IMR-90 (cell line): ENCODE results near the gene ANGPTL7. TPM values are rescaled to one million over a fixed set of nuclear protein-coding genes. Genes with fewer than 3 reads are reported as not detected.

Experiments
- ATAC-seq: fragments of 200-7000 bp; cut with Tn5 transposase; 2 replicates; pipeline ENCODE4 v1.9.1; 2020; ENCODE audit warnings: low read depth, mild to moderate bottlenecking, moderate library complexity
- BruUV-seq: library from RNA; stranded (reverse); fragments of 400-500 nt; replicated peaks from 2 replicates; lab custom pipeline; 2021; lab: Mats Ljungman, UMichigan
- CTCF ChIA-PET: fragments of 300-600 bp; formaldehyde crosslinking; extraction: SDS; loops from one replicate; lab custom pipeline; 2021; ENCODE audit warnings: antibody characterized with exemption; lab: Yijun Ruan, JAX
- POLR2A ChIA-PET: fragments of 300-600 bp; sonication (Branson Sonifier 250); formaldehyde crosslinking; loops from one replicate; lab custom pipeline; 2022; ENCODE audit warnings: antibody characterized with exemption; ENCODE audit not compliant: unreplicated experiment; lab: Charles Lee
- DNase-seq: peaks from one replicate; pipeline ENCODE4 v3.0.0; 2013
- H2AFZ ChIP-seq: replicated peaks from 2 replicates; pipeline ENCODE3; 2013; ENCODE audit warnings: low read length, mild to moderate bottlenecking; ENCODE audit not compliant: poor library complexity
- H2AK5ac ChIP-seq: 2 replicates; pipeline ENCODE4 v1.6.1; 2013; ENCODE audit warnings: low read depth, low read length, inconsistent platforms
- H2AK9ac ChIP-seq: replicated peaks from 2 replicates; pipeline ENCODE3; 2013; ENCODE audit warnings: mild to moderate bottlenecking, low read depth, low read length, moderate library complexity; ENCODE audit not compliant: poor library complexity
- H2BK120ac ChIP-seq: 2 replicates; pipeline ENCODE4 v1.6.1; 2013; ENCODE audit warnings: low read depth, low read length, inconsistent platforms
- H2BK15ac ChIP-seq: 3 replicates; pipeline ENCODE4 v1.6.1; 2013; ENCODE audit warnings: low read depth, low read length, inconsistent platforms
- H2BK20ac ChIP-seq: 2 replicates; pipeline ENCODE4 v1.6.1; 2013; ENCODE audit warnings: low read depth, mild to moderate bottlenecking, inconsistent platforms, low read length, moderate library complexity
- H2BK5ac ChIP-seq: 2 replicates; pipeline ENCODE4 v1.6.1; 2013; ENCODE audit warnings: mild to moderate bottlenecking, low read depth, low read length, inconsistent platforms; ENCODE audit not compliant: poor library complexity, severe bottlenecking
- H3K14ac ChIP-seq: replicated peaks from 2 replicates; pipeline ENCODE4 v1.6.1; 2013; ENCODE audit warnings: low read depth, low read length, inconsistent platforms
- H3K18ac ChIP-seq: 2 replicates; pipeline ENCODE4 v1.6.1; 2013; ENCODE audit warnings: low read depth, low read length, control low read depth
- H3K23ac ChIP-seq: 2 replicates; pipeline ENCODE4 v1.6.1; 2013; ENCODE audit warnings: low read depth, low read length, inconsistent platforms
- H3K27ac ChIP-seq: 2 replicates; pipeline ENCODE4 v1.5.1; 2013; ENCODE audit warnings: mild to moderate bottlenecking, control low read depth, low read length; ENCODE audit not compliant: insufficient read depth
- H3K27me3 ChIP-seq: 2 replicates; pipeline ENCODE4 v1.6.1; 2013; ENCODE audit warnings: low read length; ENCODE audit not compliant: control insufficient read depth, insufficient read depth
- H3K36me3 ChIP-seq: 2 replicates; pipeline ENCODE4 v1.6.1; 2013; ENCODE audit warnings: low read length, mixed read lengths; ENCODE audit not compliant: control insufficient read depth, insufficient read depth
- H3K4ac ChIP-seq: 2 replicates; pipeline ENCODE4 v1.6.1; 2013; ENCODE audit warnings: low read depth, low read length, inconsistent platforms
- H3K4me1 ChIP-seq: 2 replicates; pipeline ENCODE4 v1.6.1; 2013; ENCODE audit warnings: low read length, mixed read lengths; ENCODE audit not compliant: control insufficient read depth, insufficient read depth
- H3K4me2 ChIP-seq: 2 replicates; pipeline ENCODE4 v1.6.1; 2013; ENCODE audit warnings: low read depth, mild to moderate bottlenecking, control low read depth, low read length, moderate library complexity
- H3K4me3 ChIP-seq: 2 replicates; pipeline ENCODE4 v1.5.1; 2013; ENCODE audit warnings: low read depth, mild to moderate bottlenecking, control low read depth, low read length, moderate library complexity; ENCODE audit not compliant: insufficient read depth
- H3K56ac ChIP-seq: 2 replicates; pipeline ENCODE4 v1.6.1; 2013; ENCODE audit warnings: low read length, inconsistent platforms; ENCODE audit not compliant: insufficient read depth; ENCODE audit errors: extremely low read depth
- H3K79me1 ChIP-seq, 2 experiments: 2 replicates each; pipeline ENCODE4 v1.6.1; 2013; ENCODE audit warnings: low read length in 2 of 2, inconsistent platforms in 1 of 2, low read depth in 1 of 2
- H3K9ac ChIP-seq: 2 replicates; pipeline ENCODE4 v1.6.1; 2013; ENCODE audit warnings: low read depth, low read length, control low read depth
- H3K9me1 ChIP-seq: 2 replicates; pipeline ENCODE4 v1.6.1; 2013; ENCODE audit warnings: low read length, inconsistent platforms; ENCODE audit not compliant: insufficient read depth
- H3K9me3 ChIP-seq: 2 replicates; pipeline ENCODE4 v1.6.1; 2013; ENCODE audit warnings: low read length; ENCODE audit not compliant: control insufficient read depth, insufficient read depth
- H4K20me1 ChIP-seq: 2 replicates; pipeline ENCODE4 v1.6.1; 2013; ENCODE audit warnings: low read length, inconsistent platforms; ENCODE audit not compliant: insufficient read depth
- H4K5ac ChIP-seq: 2 replicates; pipeline ENCODE4 v1.6.1; 2013; ENCODE audit warnings: mild to moderate bottlenecking, low read depth, low read length, control low read depth
- H4K8ac ChIP-seq, 2 experiments: 2 replicates each; pipeline ENCODE4 v1.6.1; 2013; ENCODE audit warnings: low read depth in 2 of 2, low read length in 2 of 2, control low read depth in 1 of 2, inconsistent platforms in 1 of 2
- H4K91ac ChIP-seq: 2 replicates; pipeline ENCODE4 v1.6.1; 2013; ENCODE audit warnings: low read depth, low read length, inconsistent platforms; ENCODE audit not compliant: insufficient read depth
- BHLHE40 ChIP-seq: fragments of 150-350 bp; IDR thresholded peaks from 2 replicates; pipeline ENCODE4 v1.6.1; 2016; ENCODE audit warnings: mild to moderate bottlenecking, low read depth, low read length
- CEBPB ChIP-seq: IDR thresholded peaks from 2 replicates; pipeline ENCODE4 v1.6.1; 2012; ENCODE audit warnings: low read depth, low read length, improper control_type of control experiment
- CHD1 ChIP-seq: IDR thresholded peaks from 2 replicates; pipeline ENCODE4 v1.6.1; 2012; ENCODE audit warnings: low read depth, low read length, improper control_type of control experiment
- FOS ChIP-seq: fragments of 150-350 bp; IDR thresholded peaks from 2 replicates; pipeline ENCODE4 v1.6.1; 2016; ENCODE audit warnings: low read depth, low read length
- MAFK ChIP-seq: IDR thresholded peaks from 2 replicates; pipeline ENCODE4 v1.6.1; 2012; ENCODE audit warnings: low read depth, low read length, improper control_type of control experiment
- MAZ ChIP-seq: IDR thresholded peaks from 2 replicates; pipeline ENCODE4 v1.6.1; 2012; ENCODE audit warnings: low read depth, mild to moderate bottlenecking, low read length, improper control_type of control experiment, moderate library complexity, borderline replicate concordance
- MXI1 ChIP-seq: IDR thresholded peaks from 2 replicates; pipeline ENCODE4 v1.6.1; 2012; ENCODE audit warnings: low read depth, mild to moderate bottlenecking, low read length, moderate library complexity, borderline replicate concordance
- NFE2L2 ChIP-seq: fragments of 150-350 bp; IDR thresholded peaks from 2 replicates; pipeline ENCODE4 v1.6.1; 2016; ENCODE audit warnings: low read depth, mild to moderate bottlenecking, low read length
- POLR2A ChIP-seq: IDR thresholded peaks from 2 replicates; pipeline ENCODE4 v1.6.1; 2012; ENCODE audit warnings: mild to moderate bottlenecking, low read depth, low read length
- RAD21 ChIP-seq: IDR thresholded peaks from 2 replicates; pipeline ENCODE4 v1.6.1; 2012; ENCODE audit warnings: low read length, improper control_type of control experiment
- RCOR1 ChIP-seq: IDR thresholded peaks from 2 replicates; pipeline ENCODE4 v1.6.1; 2012; ENCODE audit warnings: mild to moderate bottlenecking, low read length, improper control_type of control experiment; ENCODE audit not compliant: insufficient replicate concordance
- RFX5 ChIP-seq: IDR thresholded peaks from 2 replicates; pipeline ENCODE4 v1.8.0; 2012; ENCODE audit warnings: low read depth, mild to moderate bottlenecking, low read length, moderate library complexity
- SMC3 ChIP-seq: fragments of 150-350 bp; IDR thresholded peaks from 2 replicates; pipeline ENCODE4 v1.6.1; 2016; ENCODE audit warnings: low read depth, mild to moderate bottlenecking, antibody characterized with exemption, low read length, moderate library complexity
- WGBS, 2 experiments: methylation state at CpG; one replicate each; pipeline versions ENCODE4 v1.1.5 to v1.1.7; 2013; ENCODE audit warnings: missing lambda C conversion rate in 2 of 2; ENCODE audit not compliant: insufficient read length in 1 of 2; ENCODE audit errors: extremely low coverage in 2 of 2; 5-methylcytosine and 5-hydroxymethylcytosine counted together
- dilution Hi-C: fragments of 300-500 bp; cut with HindIII; formaldehyde crosslinking; loops from one replicate; pipeline ENCODE4 v1.14.3; 2018; ENCODE audit warnings: low sequenced_read_pairs; ENCODE audit not compliant: unreplicated experiment
- in situ Hi-C: fragments of 300-500 bp; cut with MboI; formaldehyde crosslinking; loops from 3 replicates; pipeline ENCODE4 v1.14.3; 2019; ENCODE audit warnings: low sequenced_read_pairs, inconsistent platforms, mixed read lengths
- intact Hi-C: fragments of 100-400 bp; cut with micrococcal nuclease; formaldehyde crosslinking; loops from 2 replicates; pipeline ENCODE4 v1.10.0; 2022
- polyA plus RNA-seq, 3 experiments: library from polyadenylated mRNA; depleted of rRNA; stranded (reverse); fragments of >200 nt; gene quantifications; 2 replicates each; pipeline ENCODE4 v1.2.3, GENCODE V29; 2012; ENCODE audit warnings: low replicate concordance in 1 of 3
- total RNA-seq: library from RNA; depleted of rRNA; stranded (reverse); fragments of >200 nt; gene quantifications from 2 replicates; pipeline ENCODE4 v1.2.3, GENCODE V29; 2012
- TF ChIP-seq, protein P1 (sequence below): conservative IDR thresholded peaks from 2 replicates; pipeline ENCODE4 v1.5.1; 2012; ENCODE audit warnings: mild to moderate bottlenecking, low read depth, low read length, improper control_type of control experiment
- TF ChIP-seq, protein P2 (sequence below): fragments of 150-350 bp; IDR thresholded peaks from 2 replicates; pipeline ENCODE4 v1.6.1; 2016; ENCODE audit warnings: low read depth, mild to moderate bottlenecking, low read length, moderate library complexity, borderline replicate concordance

ANGPTL7 gene
- total and polyA plus RNA-seq, 2 of the 4 experiments (the other 2 are of a cell fraction), result under 0.01 TPM; not detected in 1

DNA sequence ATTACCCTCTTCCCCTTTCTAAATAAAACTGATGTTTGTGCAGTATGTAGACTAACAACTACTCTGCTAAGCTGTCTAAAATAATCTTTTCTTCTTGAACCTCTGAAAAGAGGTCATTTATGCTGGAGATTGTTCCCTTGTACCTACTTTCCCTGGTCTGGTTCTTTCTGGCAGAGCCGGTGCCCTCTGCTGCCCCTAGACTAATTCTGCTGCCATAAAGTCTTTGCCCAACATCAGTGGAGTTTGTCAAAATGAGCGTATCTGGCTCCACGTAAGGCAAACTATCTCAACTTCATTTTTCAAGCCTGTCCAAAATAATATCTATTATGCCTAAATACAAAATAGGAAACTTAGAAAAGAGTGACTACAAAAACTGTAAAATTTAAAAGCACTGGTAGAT, 30.9 kb upstream of the ANGPTL7 start:
- in situ Hi-C loops (no loop called here), dilution Hi-C loops (no loop called here), intact Hi-C loops (no loop called here)
- BruUV-seq, result no TSS peak
- peak overlapping the region; percentile 50; the same call in 1 of the 2 replicates for H2BK120ac ChIP-seq
- peak overlapping the region; percentile 60; the same call in 1 of the 2 replicates for H3K14ac ChIP-seq
- H4K8ac ChIP-seq, result peak overlapping the region in 1 of 2 experiments; percentile 44; a peak in 1 of 4 replicates
- H4K20me1 ChIP-seq, result peaks cover 4% of the 10 kb centered on the region; the same call in 1 of the 2 replicates
- 0 out of 2 replicates have a peak overlapping the region, but pooled peaks have one; percentile 23 for H2AK5ac ChIP-seq
- peaks cover 13% of the 10 kb centered on the region for H3K4me1 ChIP-seq
- peak overlapping the region; percentile 41; the same call in 1 of the 2 replicates for H3K4me2 ChIP-seq
- H3K9me3 ChIP-seq, result no peaks in the 10 kb centered on the region
- no peak overlapping the region for H3K56ac ChIP-seq
- ChIA-PET CTCF (interaction anchor here (0.6 to 1.0 kb wide), 2 partner anchors 24 to 712 kb away, joined by 3 to 4 read pairs; no protein-coding TSS in a partner anchor), POLR2A (no interaction called here)
- no peak overlapping the region for H2AK9ac ChIP-seq
- ATAC-seq (peak; percentile 40), DNase-seq (no peak)
- H3K9ac ChIP-seq, result peak overlapping the region; percentile 26; the same call in 1 of the 2 replicates
- H2AFZ ChIP-seq, result no peak overlapping the region
- peaks cover 5 to 10% of the 10 kb centered on the region in 2 experiments; a peak in 3 of 4 replicates for H3K79me1 ChIP-seq
- H3K4me3 ChIP-seq, result no peak overlapping the region
- H3K36me3 ChIP-seq, result peaks cover 5% of the 10 kb centered on the region
- H4K91ac ChIP-seq, result 0 out of 2 replicates have a peak overlapping the region, but pooled peaks have one; percentile 12
- H3K27ac ChIP-seq, result peak overlapping the region; percentile 81
- peak overlapping the region; percentile 21; the same call in 1 of the 2 replicates for H4K5ac ChIP-seq
- H3K23ac ChIP-seq, result 0 out of 2 replicates have a peak overlapping the region, but pooled peaks have one; percentile 10
- H2BK20ac ChIP-seq, result peak overlapping the region; percentile 6; the same call in 1 of the 2 replicates
- H3K4ac ChIP-seq, result peak overlapping the region; percentile 65
- H3K9me1 ChIP-seq, result peaks cover 13% of the 10 kb centered on the region; the same call in 1 of the 2 replicates
- H2BK15ac ChIP-seq, result no peak overlapping the region
- peak overlapping the region; percentile 54 for H3K18ac ChIP-seq
- peak overlapping the region; percentile 80 for H2BK5ac ChIP-seq
- H3K27me3 ChIP-seq, result no peaks in the 10 kb centered on the region
- 86% methylated on average over 1 of the region's 3 CpGs; no CpG with 5 or more reads in 1 of the 2 experiments for WGBS, 2 experiments
- no peak for TF ChIP-seq FOS
- no peak for TF ChIP-seq RFX5
- TF ChIP-seq MXI1, result no peak
- no peak for TF ChIP-seq MAFK
- TF ChIP-seq, protein P1, sequence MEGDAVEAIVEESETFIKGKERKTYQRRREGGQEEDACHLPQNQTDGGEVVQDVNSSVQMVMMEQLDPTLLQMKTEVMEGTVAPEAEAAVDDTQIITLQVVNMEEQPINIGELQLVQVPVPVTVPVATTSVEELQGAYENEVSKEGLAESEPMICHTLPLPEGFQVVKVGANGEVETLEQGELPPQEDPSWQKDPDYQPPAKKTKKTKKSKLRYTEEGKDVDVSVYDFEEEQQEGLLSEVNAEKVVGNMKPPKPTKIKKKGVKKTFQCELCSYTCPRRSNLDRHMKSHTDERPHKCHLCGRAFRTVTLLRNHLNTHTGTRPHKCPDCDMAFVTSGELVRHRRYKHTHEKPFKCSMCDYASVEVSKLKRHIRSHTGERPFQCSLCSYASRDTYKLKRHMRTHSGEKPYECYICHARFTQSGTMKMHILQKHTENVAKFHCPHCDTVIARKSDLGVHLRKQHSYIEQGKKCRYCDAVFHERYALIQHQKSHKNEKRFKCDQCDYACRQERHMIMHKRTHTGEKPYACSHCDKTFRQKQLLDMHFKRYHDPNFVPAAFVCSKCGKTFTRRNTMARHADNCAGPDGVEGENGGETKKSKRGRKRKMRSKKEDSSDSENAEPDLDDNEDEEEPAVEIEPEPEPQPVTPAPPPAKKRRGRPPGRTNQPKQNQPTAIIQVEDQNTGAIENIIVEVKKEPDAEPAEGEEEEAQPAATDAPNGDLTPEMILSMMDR, result no peak
- TF ChIP-seq RCOR1, result no peak
- no peak for TF ChIP-seq CEBPB
- TF ChIP-seq, protein P2, sequence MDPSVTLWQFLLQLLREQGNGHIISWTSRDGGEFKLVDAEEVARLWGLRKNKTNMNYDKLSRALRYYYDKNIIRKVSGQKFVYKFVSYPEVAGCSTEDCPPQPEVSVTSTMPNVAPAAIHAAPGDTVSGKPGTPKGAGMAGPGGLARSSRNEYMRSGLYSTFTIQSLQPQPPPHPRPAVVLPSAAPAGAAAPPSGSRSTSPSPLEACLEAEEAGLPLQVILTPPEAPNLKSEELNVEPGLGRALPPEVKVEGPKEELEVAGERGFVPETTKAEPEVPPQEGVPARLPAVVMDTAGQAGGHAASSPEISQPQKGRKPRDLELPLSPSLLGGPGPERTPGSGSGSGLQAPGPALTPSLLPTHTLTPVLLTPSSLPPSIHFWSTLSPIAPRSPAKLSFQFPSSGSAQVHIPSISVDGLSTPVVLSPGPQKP, result no peak
- no peak for TF ChIP-seq POLR2A
- TF ChIP-seq CHD1, result no peak
- no peak for TF ChIP-seq MAZ
- TF ChIP-seq RAD21, result no peak
- TF ChIP-seq BHLHE40, result no peak
- TF ChIP-seq NFE2L2, result no peak
- no peak for TF ChIP-seq SMC3
